ENCODE measurements around the gene ICA1L. TPM values are rescaled to one million over a fixed set of nuclear protein-coding genes. Genes with fewer than 3 reads are reported as not detected.
"Not testable (repeated sequence)": the region's sequence is repeated elsewhere in the genome, so short reads cannot be mapped to it uniquely, and the experiment has no call there.

ICA1L gene
- total RNA-seq, 1 donor from 2014 or later = 10.2 TPM

DNA sequence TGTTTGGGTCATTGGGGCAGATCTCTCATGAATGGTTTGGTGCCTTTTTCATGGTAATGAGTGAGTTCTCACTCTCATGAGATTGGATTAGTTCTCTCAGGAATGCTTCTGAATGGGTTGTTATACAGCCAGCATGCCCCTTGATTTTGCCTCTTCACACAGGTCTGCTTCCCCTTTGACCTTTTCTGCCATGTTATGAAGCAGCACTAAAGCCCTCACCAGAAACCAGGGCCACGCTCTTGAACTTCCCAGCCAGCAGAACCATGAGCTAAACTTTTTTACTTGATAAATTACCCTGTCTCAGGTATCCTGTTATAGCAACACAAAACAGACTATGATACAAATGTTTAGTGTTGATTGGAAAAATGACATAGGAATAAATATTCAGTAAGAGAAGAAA lies 57.3 kb downstream of the ICA1L start:
- Mint-ChIP-seq H3K27ac (no peak overlapping the region), H3K36me3 (ENCODE audit: low read depth) (peaks cover 26% of the 10 kb centered on the region), H3K4me3 (no peak overlapping the region), H3K9me3 (peaks cover 12% of the 10 kb centered on the region), H3K27me3 (no peaks in the 10 kb centered on the region), H3K4me1 (no peaks in the 10 kb centered on the region)
- intact Hi-C loops (cut with micrococcal nuclease) = no loop called here
- no peak for DNase-seq
- no peak for ATAC-seq (ENCODE audit: low read depth)
- CTCF ChIA-PET = no interaction called here
- POLR2A ChIA-PET = interaction anchor here (0.6 kb wide), 1 partner anchor 593 kb away, joined by 6 read pairs; no protein-coding TSS in a partner anchor
- TF ChIP-seq, protein P1, sequence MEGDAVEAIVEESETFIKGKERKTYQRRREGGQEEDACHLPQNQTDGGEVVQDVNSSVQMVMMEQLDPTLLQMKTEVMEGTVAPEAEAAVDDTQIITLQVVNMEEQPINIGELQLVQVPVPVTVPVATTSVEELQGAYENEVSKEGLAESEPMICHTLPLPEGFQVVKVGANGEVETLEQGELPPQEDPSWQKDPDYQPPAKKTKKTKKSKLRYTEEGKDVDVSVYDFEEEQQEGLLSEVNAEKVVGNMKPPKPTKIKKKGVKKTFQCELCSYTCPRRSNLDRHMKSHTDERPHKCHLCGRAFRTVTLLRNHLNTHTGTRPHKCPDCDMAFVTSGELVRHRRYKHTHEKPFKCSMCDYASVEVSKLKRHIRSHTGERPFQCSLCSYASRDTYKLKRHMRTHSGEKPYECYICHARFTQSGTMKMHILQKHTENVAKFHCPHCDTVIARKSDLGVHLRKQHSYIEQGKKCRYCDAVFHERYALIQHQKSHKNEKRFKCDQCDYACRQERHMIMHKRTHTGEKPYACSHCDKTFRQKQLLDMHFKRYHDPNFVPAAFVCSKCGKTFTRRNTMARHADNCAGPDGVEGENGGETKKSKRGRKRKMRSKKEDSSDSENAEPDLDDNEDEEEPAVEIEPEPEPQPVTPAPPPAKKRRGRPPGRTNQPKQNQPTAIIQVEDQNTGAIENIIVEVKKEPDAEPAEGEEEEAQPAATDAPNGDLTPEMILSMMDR (IDR thresholded peaks at IDR 0.05) = no peak

DNA sequence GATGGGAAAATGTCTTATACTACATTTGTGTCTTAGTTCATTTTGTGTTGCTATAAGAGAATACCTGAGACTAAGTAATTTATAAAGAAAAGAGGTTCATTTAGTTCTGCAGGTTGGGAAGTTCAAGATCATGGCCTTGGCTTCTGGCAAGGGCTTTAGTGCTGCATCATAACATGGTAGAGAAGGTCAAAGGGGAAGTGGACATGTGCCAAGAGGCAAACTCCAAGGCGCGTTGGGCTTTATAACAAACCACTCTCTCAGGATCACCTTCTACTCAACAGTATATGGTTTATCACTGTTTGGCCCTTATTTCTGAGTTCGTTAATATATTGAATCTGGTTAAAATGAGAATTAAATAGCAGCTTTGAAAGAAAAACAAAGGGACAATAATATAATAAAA lies 58.2 kb downstream of the ICA1L start:
- Mint-ChIP-seq H3K27ac (no peak overlapping the region), H3K36me3 (ENCODE audit: low read depth) (peaks cover 34% of the 10 kb centered on the region), H3K4me3 (no peak overlapping the region), H3K4me1 (no peaks in the 10 kb centered on the region), H3K9me3 (peaks cover 14% of the 10 kb centered on the region), H3K27me3 (no peaks in the 10 kb centered on the region)
- ATAC-seq (ENCODE audit: low read depth) = no peak
- ChIA-PET POLR2A (no interaction called here), CTCF (no interaction called here)
- TF ChIP-seq, protein P1 (IDR thresholded peaks at IDR 0.05) = no peak
- DNase-seq = no peak
- intact Hi-C loops (cut with micrococcal nuclease) = no loop called here

DNA sequence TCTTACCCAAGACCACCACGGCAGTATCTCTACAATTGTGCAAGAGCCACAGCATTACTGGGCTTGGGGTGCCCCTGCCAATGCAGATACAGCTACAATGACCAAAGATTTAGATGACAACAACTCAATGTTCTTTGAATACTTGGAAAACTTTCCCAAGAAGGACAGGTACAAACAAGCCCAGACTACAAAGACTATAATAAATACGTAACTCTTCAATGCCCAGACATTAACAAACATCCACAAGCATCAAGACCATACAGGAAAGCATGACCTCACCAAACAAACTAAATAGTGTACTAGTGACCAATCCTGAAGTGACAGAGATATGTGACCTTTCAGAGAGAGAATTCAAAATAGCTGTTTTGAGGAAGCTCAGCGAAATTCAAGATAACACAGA lies 62.8 kb downstream of the ICA1L start:
- Mint-ChIP-seq H3K4me3 (no peak overlapping the region), H3K27ac (no peak overlapping the region), H3K36me3 (ENCODE audit: low read depth) (peaks cover 59% of the 10 kb centered on the region), H3K4me1 (no peaks in the 10 kb centered on the region), H3K27me3 (no peaks in the 10 kb centered on the region), H3K9me3 (peaks cover 10% of the 10 kb centered on the region)
- TF ChIP-seq, protein P1 (IDR thresholded peaks at IDR 0.05) = no peak
- ATAC-seq (ENCODE audit: low read depth) = no peak
- ChIA-PET CTCF (no interaction called here), POLR2A (no interaction called here)
- DNase-seq = no peak
- intact Hi-C loops (cut with micrococcal nuclease) = no loop called here

DNA sequence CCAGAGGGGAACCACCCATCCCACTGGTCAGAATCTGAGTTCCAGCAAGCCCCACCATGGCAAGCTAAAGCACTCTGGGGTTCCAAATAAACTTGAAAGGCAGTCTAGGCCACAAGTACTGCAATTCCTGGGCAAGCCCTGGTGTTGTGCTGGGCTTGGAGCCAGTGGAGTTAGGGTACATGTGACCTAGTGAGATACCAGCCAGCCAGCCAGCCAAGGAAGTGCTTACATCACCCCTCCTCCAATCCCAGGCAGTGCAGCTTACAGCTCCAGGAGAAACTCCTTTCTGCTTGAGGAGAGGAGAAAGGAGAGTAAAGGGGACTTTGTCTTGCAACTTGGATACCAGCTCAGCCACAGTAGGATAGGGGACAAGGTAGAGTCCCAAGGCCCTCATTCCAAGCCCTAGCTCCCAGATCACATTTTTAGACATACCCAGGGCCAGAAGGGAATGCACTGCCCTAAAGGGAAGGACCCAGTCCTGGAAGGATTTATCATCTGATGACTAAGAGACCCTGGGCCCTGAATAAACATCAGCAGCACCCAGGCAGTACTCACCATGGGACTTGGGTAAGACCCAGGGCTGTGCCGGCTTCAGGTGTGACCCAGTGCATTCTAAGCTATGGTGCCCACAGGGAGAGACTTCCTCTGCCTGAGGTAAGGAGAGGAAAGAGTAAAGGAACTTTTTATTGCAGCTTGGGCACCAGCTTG lies 64.0 kb downstream of the ICA1L start:
- H3K27me3 Mint-ChIP-seq; ATAC-seq (ENCODE audit: low read depth); CTCF ChIA-PET; H3K4me1 Mint-ChIP-seq; intact Hi-C loops (cut with micrococcal nuclease); DNase-seq; H3K27ac Mint-ChIP-seq; H3K4me3 Mint-ChIP-seq; POLR2A ChIA-PET; H3K9me3 Mint-ChIP-seq: not testable (repeated sequence)
- peaks cover 65% of the 10 kb centered on the region for H3K36me3 Mint-ChIP-seq (ENCODE audit: low read depth)

DNA sequence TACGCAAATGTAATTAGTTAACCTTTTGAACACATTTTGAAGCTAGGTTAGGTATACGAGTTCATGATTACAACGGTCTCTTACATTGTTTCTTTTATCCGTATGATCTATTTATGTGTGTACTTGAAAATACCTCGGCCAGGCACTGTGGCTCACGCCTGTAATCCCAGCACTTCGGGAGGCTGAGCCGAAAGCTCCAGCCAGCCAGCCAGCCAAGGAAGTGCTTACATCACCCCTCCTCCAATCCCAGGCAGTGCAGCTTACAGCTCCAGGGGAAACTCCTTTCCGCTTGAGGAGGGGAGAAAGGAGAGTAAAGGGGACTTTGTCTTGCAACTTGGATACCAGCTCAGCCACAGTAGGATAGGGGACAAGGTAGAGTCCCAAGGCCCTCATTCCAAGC lies 65.7 kb downstream of the ICA1L start:
- H3K4me1 Mint-ChIP-seq; ATAC-seq (ENCODE audit: low read depth); POLR2A ChIA-PET; intact Hi-C loops (cut with micrococcal nuclease); H3K4me3 Mint-ChIP-seq; H3K27ac Mint-ChIP-seq; H3K9me3 Mint-ChIP-seq; CTCF ChIA-PET; H3K27me3 Mint-ChIP-seq; DNase-seq: not testable (repeated sequence)
- H3K36me3 Mint-ChIP-seq (ENCODE audit: low read depth) = peaks cover 71% of the 10 kb centered on the region

DNA sequence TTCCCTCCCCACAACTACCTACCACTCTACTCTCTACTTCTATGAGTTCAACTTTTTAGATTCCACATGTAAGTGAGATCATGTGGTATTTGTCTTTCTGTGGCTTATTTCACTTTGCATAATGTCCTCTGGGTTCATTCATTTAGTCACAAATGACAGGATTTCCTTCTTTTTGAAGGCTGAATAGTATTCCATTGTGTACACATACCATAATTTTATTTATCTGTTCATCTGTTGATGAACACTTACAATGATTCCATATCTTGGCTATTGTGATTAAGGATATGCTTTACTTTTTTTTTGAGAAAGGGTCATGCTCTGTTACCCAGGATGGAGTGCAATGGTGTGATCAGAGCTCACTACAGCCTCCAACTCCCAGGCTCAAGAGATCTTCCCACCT lies 73.6 kb downstream of the ICA1L start:
- TF ChIP-seq, protein P1 (IDR thresholded peaks at IDR 0.05) = no peak
- H3K36me3 Mint-ChIP-seq (ENCODE audit: low read depth) = peaks cover 45% of the 10 kb centered on the region
- H3K27me3 Mint-ChIP-seq = no peaks in the 10 kb centered on the region
- POLR2A ChIA-PET = interaction anchor here (0.6 kb wide), 1 partner anchor 180 kb away, joined by 5 read pairs; no protein-coding TSS in a partner anchor
- DNase-seq = no peak
- no peak overlapping the region for H3K27ac Mint-ChIP-seq
- peaks cover 14% of the 10 kb centered on the region for H3K9me3 Mint-ChIP-seq
- no peak for ATAC-seq (ENCODE audit: low read depth)
- H3K4me1 Mint-ChIP-seq = no peaks in the 10 kb centered on the region
- CTCF ChIA-PET = no interaction called here
- intact Hi-C loops (cut with micrococcal nuclease) = no loop called here
- H3K4me3 Mint-ChIP-seq = no peak overlapping the region
